BJ (cell line): Measurements from ENCODE around the gene ERI3. TPM values are rescaled to one million over a fixed set of nuclear protein-coding genes. Genes with fewer than 3 reads are reported as not detected.

Experiments used
- CTCF ChIA-PET: fragments of 350-600 bp; formaldehyde crosslinking; extraction: SDS; loops from one replicate; lab custom pipeline; 2021; ENCODE audit warnings: antibody characterized with exemption, inconsistent platforms; lab: Yijun Ruan, JAX
- POLR2A ChIA-PET: fragments of 300-600 bp; sonication (Branson Sonifier 250); formaldehyde crosslinking; extraction: SDS; loops from one replicate; lab custom pipeline; 2021; ENCODE audit warnings: antibody characterized with exemption; lab: Charles Lee
- DNase-seq: peaks from one replicate; pipeline ENCODE4 v3.0.0-alpha.2; 2011; ENCODE audit warnings: low read depth
- H3K27me3 ChIP-seq: 2 replicates; pipeline ENCODE4 v1.6.0; 2011; ENCODE audit warnings: low read length; ENCODE audit not compliant: control insufficient read depth, insufficient read depth
- H3K36me3 ChIP-seq: 2 replicates; pipeline ENCODE4 v1.5.1; 2011; ENCODE audit warnings: low read length; ENCODE audit not compliant: control insufficient read depth, insufficient read depth
- H3K4me3 ChIP-seq: 2 replicates; pipeline ENCODE4 v1.5.1; 2011; ENCODE audit warnings: low read depth, mild to moderate bottlenecking, control low read depth, low read length
- CTCF ChIP-seq: IDR thresholded peaks from 2 replicates; pipeline ENCODE4 v1.5.1; 2011; ENCODE audit warnings: low read depth, mild to moderate bottlenecking, control low read depth, inconsistent platforms, low read length, moderate library complexity; ENCODE audit not compliant: insufficient read depth
- polyA plus RNA-seq: library from polyadenylated mRNA; depleted of rRNA; stranded (reverse); fragments of >200 nt; gene quantifications from 2 replicates; pipeline ENCODE4 v1.2.3, GENCODE V29; 2011

The ERI3 gene
- polyA plus RNA-seq, 1 experiment, result 75.4 TPM

- POLR2A ChIA-PET, result no interaction called here
- Histone ChIP-seq H3K27me3 (no peaks in the 10 kb centered on the region), H3K36me3 (peaks cover 9% of the 10 kb centered on the region), H3K4me3 (no peak overlapping the region)
- no peak for TF ChIP-seq CTCF
- DNase-seq, result no peak
- CTCF ChIA-PET, result interaction anchor here (1.2 to 1.5 kb wide), 2 partner anchors 13 to 44 kb away, joined by 3 to 4 read pairs; no protein-coding TSS in a partner anchor
Observed at GRCh38 chr1:44281962-44282703, 72.9 kb downstream of the ERI3 start.

GRCh38 chr1:44276901-44277300 lies 78.2 kb downstream of the ERI3 start:
- H3K27me3 ChIP-seq, result no peaks in the 10 kb centered on the region
- no peak for TF ChIP-seq CTCF
- ChIA-PET POLR2A (no interaction called here), CTCF (interaction anchor here (0.6 to 2.8 kb wide), 3 partner anchors 37 to 41 kb away, joined by 4 to 7 read pairs (median 5); no protein-coding TSS in a partner anchor)
- H3K4me3 ChIP-seq, result no peak overlapping the region
- DNase-seq, result no peak
- peaks cover under 1% of the 10 kb centered on the region; the same call in 1 of the 2 replicates for H3K36me3 ChIP-seq

GRCh38 chr1:44275991-44276405 lies 79.1 kb downstream of the ERI3 start:
- Histone ChIP-seq H3K27me3 (no peaks in the 10 kb centered on the region), H3K36me3 (no peaks in the 10 kb centered on the region), H3K4me3 (no peak overlapping the region)
- no peak for DNase-seq
- POLR2A ChIA-PET, result no interaction called here
- no peak for TF ChIP-seq CTCF
- CTCF ChIA-PET, result interaction anchor here (0.6 to 2.8 kb wide), 4 partner anchors 22 to 42 kb away, joined by 4 to 7 read pairs (median 4); no protein-coding TSS in a partner anchor

- ChIA-PET POLR2A (no interaction called here), CTCF (interaction anchor here (0.8 to 2.8 kb wide), 4 partner anchors 20 to 43 kb away, joined by 3 to 7 read pairs (median 4); no protein-coding TSS in a partner anchor)
- Histone ChIP-seq H3K4me3 (no peak overlapping the region), H3K36me3 (no peaks in the 10 kb centered on the region), H3K27me3 (no peaks in the 10 kb centered on the region)
- DNase-seq, result no peak
- no peak for TF ChIP-seq CTCF
Observed at GRCh38 chr1:44275296-44275962, 79.6 kb downstream of the ERI3 start.
